Germinal center (tissue), 1 donor: Measurements from ENCODE around the gene TEDDM1.
A peak's percentile ranks its signal among the peaks of the same experiment; 100 is the strongest.
"Not testable (repeated sequence)": the region's sequence is repeated elsewhere in the genome, so short reads cannot be mapped to it uniquely, and the experiment has no call there.

ENCODE experiments used
- DNase-seq: peaks from one replicate; pipeline ENCODE4 v3.0.0; 2012; ENCODE audit warnings: mixed read lengths, low spot score

The TEDDM1 gene

GRCh38 chr1:182400567-182400966 is at the start of gene TEDDM1:
TSS of gene TEDDM1 (minus strand) at chr1:182400667. CDS start at chr1:182400485, 182 bp downstream.
- no peak for DNase-seq

- DNase-seq = no peak
Observed at GRCh38 chr1:182450087-182450486, 49.6 kb upstream of the TEDDM1 start, which contains the start of gene RGSL1. TSS of gene RGSL1 (plus strand) at chr1:182450146. CDS start at chr1:182450166, 20 bp downstream.

- no peak for DNase-seq
Observed at GRCh38 chr1:182447660-182448059, 47.2 kb upstream of the TEDDM1 start.

GRCh38 chr1:182447124-182447523 is 46.7 kb upstream of the TEDDM1 start:
- DNase-seq = not testable (repeated sequence)

GRCh38 chr1:182446033-182446669 is 45.7 kb upstream of the TEDDM1 start:
- DNase-seq = peak; percentile 51

GRCh38 chr1:182444497-182444896 is 44.0 kb upstream of the TEDDM1 start:
- DNase-seq = no peak

- no peak for DNase-seq
Observed at GRCh38 chr1:182442333-182442732, 41.9 kb upstream of the TEDDM1 start.

GRCh38 chr1:182441719-182442118 is 41.3 kb upstream of the TEDDM1 start:
- DNase-seq = no peak

GRCh38 chr1:182438326-182438725 is 37.9 kb upstream of the TEDDM1 start:
- no peak for DNase-seq

GRCh38 chr1:182433580-182433979 is 33.1 kb upstream of the TEDDM1 start:
- DNase-seq = no peak

- DNase-seq = no peak
Observed at GRCh38 chr1:182431278-182431677, 30.8 kb upstream of the TEDDM1 start.

GRCh38 chr1:182430263-182431068 is 30.0 kb upstream of the TEDDM1 start:
- DNase-seq = no peak

GRCh38 chr1:182428043-182428442 is 27.6 kb upstream of the TEDDM1 start:
- no peak for DNase-seq

- no peak for DNase-seq
Observed at GRCh38 chr1:182426442-182427430, 26.3 kb upstream of the TEDDM1 start.

- DNase-seq = no peak
Observed at GRCh38 chr1:182415789-182416188, 15.3 kb upstream of the TEDDM1 start.

- no peak for DNase-seq
Observed at GRCh38 chr1:182413969-182414368, 13.5 kb upstream of the TEDDM1 start.

GRCh38 chr1:182413486-182413885 is 13.0 kb upstream of the TEDDM1 start:
- no peak for DNase-seq

- DNase-seq = no peak
Observed at GRCh38 chr1:182410620-182411273, 10.3 kb upstream of the TEDDM1 start.

- no peak for DNase-seq
Observed at GRCh38 chr1:182410138-182410537, 9.7 kb upstream of the TEDDM1 start.

GRCh38 chr1:182408435-182409075 is 8.1 kb upstream of the TEDDM1 start:
- no peak for DNase-seq

- no peak for DNase-seq
Observed at GRCh38 chr1:182407724-182408123, 7.3 kb upstream of the TEDDM1 start.
